ENCODE results near the gene KCNMB4. TPM values are rescaled to one million over a fixed set of nuclear protein-coding genes. Genes with fewer than 3 reads are reported as not detected.
A peak's percentile ranks its signal among the peaks of the same experiment; 100 is the strongest.

KCNMB4 gene
- total RNA-seq, 1 donor: 7.3 TPM

GRCh38 chr12:70400124-70400523 is 34.0 kb downstream of the KCNMB4 start:
- H3K4me3 ChIP-seq (ENCODE audit: low read depth, low read length): no peak overlapping the region
- no peak for DNase-seq (ENCODE audit: low read depth)
- TF ChIP-seq CTCF (IDR thresholded peaks at IDR 0.05; ENCODE audit: insufficient read depth, low read depth, low read length): no peak

GRCh38 chr12:70402597-70402996 is 36.5 kb downstream of the KCNMB4 start:
- TF ChIP-seq CTCF (IDR thresholded peaks at IDR 0.05; ENCODE audit: insufficient read depth, low read depth, low read length): peak; percentile 6
- no peak for DNase-seq (ENCODE audit: low read depth)
- H3K4me3 ChIP-seq (ENCODE audit: low read depth, low read length): no peak overlapping the region

GRCh38 chr12:70403826-70404225 is 37.7 kb downstream of the KCNMB4 start:
- no peak for DNase-seq (ENCODE audit: low read depth)
- TF ChIP-seq CTCF (IDR thresholded peaks at IDR 0.05; ENCODE audit: insufficient read depth, low read depth, low read length): no peak
- H3K4me3 ChIP-seq (ENCODE audit: low read depth, low read length): no peak overlapping the region

- DNase-seq (ENCODE audit: low read depth): no peak
- no peak overlapping the region for H3K4me3 ChIP-seq (ENCODE audit: low read depth, low read length)
- no peak for TF ChIP-seq CTCF (IDR thresholded peaks at IDR 0.05; ENCODE audit: insufficient read depth, low read depth, low read length)
These were observed 42.1 kb downstream of the KCNMB4 start for GRCh38 chr12:70408004-70408790.

- no peak for DNase-seq (ENCODE audit: low read depth)
- H3K4me3 ChIP-seq (ENCODE audit: low read depth, low read length): no peak overlapping the region
- no peak for TF ChIP-seq CTCF (IDR thresholded peaks at IDR 0.05; ENCODE audit: insufficient read depth, low read depth, low read length)
These were observed 49.9 kb downstream of the KCNMB4 start for GRCh38 chr12:70415987-70416386.

- TF ChIP-seq CTCF (IDR thresholded peaks at IDR 0.05; ENCODE audit: insufficient read depth, low read depth, low read length): no peak
- DNase-seq (ENCODE audit: low read depth): no peak
- no peak overlapping the region for H3K4me3 ChIP-seq (ENCODE audit: low read depth, low read length)
These were observed 51.0 kb downstream of the KCNMB4 start for GRCh38 chr12:70417121-70417520.

GRCh38 chr12:70418101-70418500 is 52.0 kb downstream of the KCNMB4 start:
- TF ChIP-seq CTCF (IDR thresholded peaks at IDR 0.05; ENCODE audit: insufficient read depth, low read depth, low read length): no peak
- no peak overlapping the region for H3K4me3 ChIP-seq (ENCODE audit: low read depth, low read length)
- DNase-seq (ENCODE audit: low read depth): peak; percentile 30

All from fibroblast of villous mesenchyme (primary cell).